ENCODE data around the gene TM2D3.

DNA sequence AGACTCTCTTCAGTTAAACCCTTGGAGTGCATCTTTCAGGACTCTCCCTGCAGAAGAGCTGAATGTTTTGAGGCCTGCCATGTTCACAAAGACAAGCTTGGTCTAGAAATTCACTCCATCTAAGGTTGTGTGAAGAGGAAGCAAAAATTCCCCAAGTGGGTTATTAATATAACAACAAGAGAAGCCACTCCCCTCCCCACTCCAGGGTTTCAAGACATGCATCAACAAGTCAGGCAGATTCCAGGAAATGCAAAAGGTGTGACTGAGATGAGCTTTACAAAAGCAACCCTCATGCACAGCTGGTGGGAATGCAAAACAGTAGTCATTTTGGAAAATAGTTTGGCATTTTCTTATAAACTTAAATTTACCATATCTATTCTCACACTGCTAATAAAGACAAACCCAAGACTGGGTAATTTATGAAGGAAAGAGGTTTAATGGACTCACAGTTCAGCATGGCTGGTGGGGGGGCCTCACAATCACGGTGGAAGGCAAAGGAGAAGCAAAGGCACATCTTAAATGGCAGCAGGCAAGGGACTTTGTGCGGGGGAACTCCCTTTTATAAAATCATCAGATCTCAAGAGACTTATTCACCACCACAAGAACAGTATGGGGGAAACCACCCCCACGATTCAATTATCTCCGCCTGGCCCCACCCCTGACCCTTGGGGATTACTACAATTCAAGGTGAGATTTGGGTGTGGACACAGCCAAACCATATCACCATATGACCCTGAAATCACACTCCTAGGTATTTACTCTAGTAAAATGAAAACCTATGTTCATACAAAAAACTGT, 40.8 kb upstream of the TM2D3 start:
- TF ChIP-seq, protein P1, sequence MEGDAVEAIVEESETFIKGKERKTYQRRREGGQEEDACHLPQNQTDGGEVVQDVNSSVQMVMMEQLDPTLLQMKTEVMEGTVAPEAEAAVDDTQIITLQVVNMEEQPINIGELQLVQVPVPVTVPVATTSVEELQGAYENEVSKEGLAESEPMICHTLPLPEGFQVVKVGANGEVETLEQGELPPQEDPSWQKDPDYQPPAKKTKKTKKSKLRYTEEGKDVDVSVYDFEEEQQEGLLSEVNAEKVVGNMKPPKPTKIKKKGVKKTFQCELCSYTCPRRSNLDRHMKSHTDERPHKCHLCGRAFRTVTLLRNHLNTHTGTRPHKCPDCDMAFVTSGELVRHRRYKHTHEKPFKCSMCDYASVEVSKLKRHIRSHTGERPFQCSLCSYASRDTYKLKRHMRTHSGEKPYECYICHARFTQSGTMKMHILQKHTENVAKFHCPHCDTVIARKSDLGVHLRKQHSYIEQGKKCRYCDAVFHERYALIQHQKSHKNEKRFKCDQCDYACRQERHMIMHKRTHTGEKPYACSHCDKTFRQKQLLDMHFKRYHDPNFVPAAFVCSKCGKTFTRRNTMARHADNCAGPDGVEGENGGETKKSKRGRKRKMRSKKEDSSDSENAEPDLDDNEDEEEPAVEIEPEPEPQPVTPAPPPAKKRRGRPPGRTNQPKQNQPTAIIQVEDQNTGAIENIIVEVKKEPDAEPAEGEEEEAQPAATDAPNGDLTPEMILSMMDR (IDR thresholded peaks at IDR 0.05; ENCODE audit: insufficient read depth, low read length) = no peak
- TF ChIP-seq POLR2AphosphoS5 (IDR thresholded peaks at IDR 0.05; ENCODE audit: low read depth) (no peak), SPI1 (IDR thresholded peaks at IDR 0.05; ENCODE audit: borderline replicate concordance, low read depth) (no peak)

Measured in HL-60 (cell line).